Gastrocnemius medialis (tissue), 4 donors: ENCODE measurements around the gene ZNF772.

Experiments
- CTCF ChIP-seq, 5 experiments: fragments of 450-650 bp in 3 of 5; fragments of 200-600 bp in 2 of 5; sonication (generic) in 2 of 5; IDR thresholded peaks in 4 of 5; conservative IDR thresholded peaks in 1 of 5; 1 replicate in 4 of 5; 2 replicates in 1 of 5; pipeline ENCODE4 v1.5.1; 2016 to 2019; ENCODE audit warnings: antibody characterized with exemption in 5 of 5, mild to moderate bottlenecking in 3 of 5, moderate library complexity in 3 of 5
- POLR2A ChIP-seq, 2 donors: fragments of 450-650 bp; IDR thresholded peaks; one replicate each; pipeline ENCODE4 v1.6.1; 2017; ENCODE audit warnings: antibody characterized with exemption in 2 of 2, mild to moderate bottlenecking in 2 of 2, moderate library complexity in 2 of 2

GRCh38 chr19:57441979-57442752 lies 35.2 kb downstream of the ZNF772 start:
- TF ChIP-seq CTCF (IDR thresholded peaks at IDR 0.05 in 4 of 5, conservative IDR thresholded peaks at IDR 0.05 in 1 of 5) (no peak), POLR2A (IDR thresholded peaks at IDR 0.05) (no peak)
